Aorta (tissue), 5 donors: Measurements from ENCODE around the gene VCPKMT. TPM values are rescaled to one million over a fixed set of nuclear protein-coding genes. Genes with fewer than 3 reads are reported as not detected.

Experiments
- ATAC-seq: fragments of 200-7000 bp; cut with Tn5 transposase; one replicate; pipeline ENCODE4 v1.9.1; 2022; ENCODE audit warnings: moderate library complexity; ENCODE audit not compliant: low FRiP score
- DNase-seq, 2 donors: peaks; one replicate each; pipeline ENCODE4 v3.0.0-alpha.2; 2020
- H3K27ac ChIP-seq, 2 donors: one replicate each; pipeline ENCODE4 v1.5.1; 2013; ENCODE audit warnings: low read length in 2 of 2, mild to moderate bottlenecking in 2 of 2, moderate library complexity in 2 of 2, control low read depth in 1 of 2, inconsistent platforms in 1 of 2, low read depth in 1 of 2
- H3K27me3 ChIP-seq, 2 donors: one replicate each; pipeline ENCODE4 v1.6.1; 2013; ENCODE audit warnings: control low read depth in 1 of 2, low read length in 1 of 2, mild to moderate bottlenecking in 1 of 2, moderate library complexity in 1 of 2; ENCODE audit not compliant: insufficient read depth in 2 of 2, control insufficient read depth in 1 of 2
- H3K36me3 ChIP-seq, 2 donors: one replicate each; pipeline ENCODE4 v1.6.1; 2013; ENCODE audit warnings: control low read depth in 1 of 2, low read length in 1 of 2, mild to moderate bottlenecking in 1 of 2; ENCODE audit not compliant: insufficient read depth in 2 of 2, control insufficient read depth in 1 of 2
- H3K4me1 ChIP-seq, 2 donors: one replicate each; pipeline ENCODE4 v1.6.1; 2013; ENCODE audit warnings: low read length in 2 of 2, control low read depth in 1 of 2, mild to moderate bottlenecking in 1 of 2, moderate library complexity in 1 of 2; ENCODE audit not compliant: insufficient read depth in 2 of 2, control insufficient read depth in 1 of 2
- H3K4me3 ChIP-seq, 2 donors: one replicate each; pipeline ENCODE4 v1.5.1; 2013; ENCODE audit warnings: low read length in 2 of 2, control low read depth in 1 of 2, mild to moderate bottlenecking in 1 of 2
- H3K9me3 ChIP-seq: one replicate; pipeline ENCODE4 v1.6.1; 2013; ENCODE audit warnings: mild to moderate bottlenecking, low read length; ENCODE audit not compliant: control insufficient read depth
- WGBS, 2 donors: extraction: QIAGEN DNeasy Blood & Tissue Kit; methylation state at CpG; one replicate each; pipeline ENCODE4 v1.1.7; 2013; 5-methylcytosine and 5-hydroxymethylcytosine counted together
- intact Hi-C, 2 donors: fragments of 100-400 bp; cut with DNase I; formaldehyde crosslinking; loops; one replicate each; pipeline versions ENCODE4 v1.14.2 to v1.15.0; 2022
- polyA plus RNA-seq, 2 donors: library from polyadenylated mRNA; stranded (reverse); fragments of 200-250 nt; gene quantifications; one replicate each; pipeline ENCODE4 v1.2.3, GENCODE V29; 2013
- total RNA-seq, 2 donors: library from RNA; stranded (reverse); fragmentation: NEBNext Ultra II Directional; extraction: Animal tissue kit (Norgen Biotek cat#: 25700); gene quantifications; one replicate each; pipeline ENCODE4 v1.2.1, GENCODE V29; 2021
- donor health status: healthy with polysubstance abuse.
- donor health status: Bipolar disorder and iron deficiency.
- donor health status: DM: no; HTN: no; CAD: no.
- donor health status: DM: no; HTN: no; CAD: no.
- donor health status: DM: yes; HTN: yes; CAD: no.

VCPKMT gene
- total and polyA plus RNA-seq, 4 donors: 4.5 to 11.6 (median 8.8) TPM

DNA sequence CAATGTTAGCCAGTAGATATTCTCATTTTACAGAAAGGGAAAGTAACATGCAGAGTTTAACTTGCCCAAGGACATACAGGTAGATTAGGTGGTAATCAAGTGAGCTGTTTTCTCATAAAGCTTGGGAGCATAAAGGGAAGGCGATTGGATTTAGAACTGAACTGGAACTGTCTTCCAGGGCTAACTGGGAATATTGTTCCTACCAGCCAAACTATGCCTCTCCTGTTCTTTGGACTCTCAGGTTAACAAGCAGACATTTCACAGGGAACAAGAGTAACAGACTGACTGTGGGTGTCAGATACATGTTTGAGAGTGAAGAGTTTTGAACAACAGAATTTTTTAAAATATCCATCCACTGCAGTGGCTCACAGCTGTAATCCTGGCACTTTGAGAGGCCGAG is 15.6 kb downstream of the VCPKMT start:
- no peak overlapping the region for H3K4me3 ChIP-seq
- H3K27ac ChIP-seq: no peak overlapping the region
- ATAC-seq (no peak), DNase-seq (no peak)
- WGBS, 2 donors: 96% methylated on average over 2 of the region's 2 CpGs
- H3K27me3 ChIP-seq: no peaks in the 10 kb centered on the region
- H3K36me3 ChIP-seq: no peaks in the 10 kb centered on the region
- intact Hi-C loops: no loop called here
- no peaks in the 10 kb centered on the region for H3K9me3 ChIP-seq
- no peaks in the 10 kb centered on the region for H3K4me1 ChIP-seq

DNA sequence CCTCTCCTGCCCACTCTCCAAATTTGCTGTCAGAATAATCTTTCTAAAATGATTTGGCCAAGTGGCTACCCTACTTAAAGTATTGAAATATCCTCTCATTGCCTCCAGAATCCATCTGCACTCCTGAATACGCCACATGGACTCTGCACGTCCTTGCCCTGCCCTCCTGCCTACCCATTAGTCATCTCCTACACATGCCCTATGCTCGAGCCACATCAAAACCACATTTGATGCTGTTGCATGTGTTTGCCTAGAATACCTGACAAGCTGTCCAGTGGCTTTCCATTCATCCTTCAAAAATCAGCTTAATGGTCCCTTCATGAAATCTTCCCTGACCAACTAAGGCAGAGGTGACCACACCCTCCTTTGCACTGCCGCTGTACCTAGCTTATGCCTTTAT is 17.0 kb downstream of the VCPKMT start:
- DNase-seq (no peak), ATAC-seq (no peak)
- Histone ChIP-seq H3K27ac (no peak overlapping the region), H3K36me3 (no peaks in the 10 kb centered on the region), H3K4me3 (no peak overlapping the region), H3K27me3 (no peaks in the 10 kb centered on the region), H3K4me1 (no peaks in the 10 kb centered on the region), H3K9me3 (no peaks in the 10 kb centered on the region)
- intact Hi-C loops: no loop called here
- WGBS, 2 donors: 86 to 87% methylated on average over 4 of the region's 4 CpGs

- DNase-seq (no peak), ATAC-seq (no peak)
- no peaks in the 10 kb centered on the region for H3K9me3 ChIP-seq
- H3K4me1 ChIP-seq: no peaks in the 10 kb centered on the region
- H3K27ac ChIP-seq: no peak overlapping the region
- intact Hi-C loops: no loop called here
- no peaks in the 10 kb centered on the region for H3K27me3 ChIP-seq
- H3K4me3 ChIP-seq: no peak overlapping the region
- H3K36me3 ChIP-seq: no peaks in the 10 kb centered on the region
- WGBS, 2 donors: 75 to 76% methylated on average over 1 of the region's 1 CpG
Observed at GRCh38 chr14:50095895-50096294, 20.5 kb downstream of the VCPKMT start.

DNA sequence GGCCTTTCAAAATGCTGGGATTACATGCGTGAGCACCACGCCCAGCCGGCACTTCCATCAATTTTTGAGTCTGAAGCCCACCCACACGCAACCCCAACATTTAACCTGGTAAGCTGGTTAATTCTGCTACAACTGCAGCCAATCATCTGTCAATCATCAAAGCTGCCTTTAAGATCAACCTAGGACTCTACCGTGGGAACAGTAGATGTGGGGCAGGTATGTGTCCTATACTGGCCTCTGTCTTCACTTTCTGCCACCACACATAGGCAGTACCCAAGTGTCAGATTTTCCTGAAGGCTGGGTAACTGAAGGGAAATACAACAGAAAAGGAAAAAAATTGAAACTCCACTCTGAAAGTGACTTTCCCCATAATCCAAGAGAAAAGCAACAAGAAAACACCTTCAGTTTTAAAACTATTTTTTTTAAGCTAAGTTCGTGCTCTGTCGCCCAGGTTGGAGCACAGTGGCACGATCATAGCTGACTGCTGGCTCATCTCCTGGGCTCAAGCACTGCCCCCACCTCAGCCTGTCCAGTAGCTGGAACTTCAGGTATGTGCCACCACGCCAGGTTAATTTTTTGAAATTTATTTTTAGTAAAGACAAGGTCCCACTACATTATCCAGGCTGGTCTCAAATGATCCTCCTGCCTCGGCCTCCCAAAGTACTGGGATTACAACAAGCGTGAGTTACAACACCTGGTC is 22.2 kb downstream of the VCPKMT start:
- WGBS, 2 donors: 93 to 95% methylated on average over 11 of the region's 11 CpGs
- Histone ChIP-seq H3K9me3 (no peaks in the 10 kb centered on the region), H3K4me3 (no peak overlapping the region), H3K4me1 (no peaks in the 10 kb centered on the region), H3K27ac (no peak overlapping the region), H3K27me3 (no peaks in the 10 kb centered on the region), H3K36me3 (no peaks in the 10 kb centered on the region)
- DNase-seq (no peak), ATAC-seq (no peak)
- intact Hi-C loops: no loop called here

- H3K27me3 ChIP-seq: no peaks in the 10 kb centered on the region
- intact Hi-C loops: no loop called here
Observed at GRCh38 chr14:50093496-50093895, 22.9 kb downstream of the VCPKMT start.

DNA sequence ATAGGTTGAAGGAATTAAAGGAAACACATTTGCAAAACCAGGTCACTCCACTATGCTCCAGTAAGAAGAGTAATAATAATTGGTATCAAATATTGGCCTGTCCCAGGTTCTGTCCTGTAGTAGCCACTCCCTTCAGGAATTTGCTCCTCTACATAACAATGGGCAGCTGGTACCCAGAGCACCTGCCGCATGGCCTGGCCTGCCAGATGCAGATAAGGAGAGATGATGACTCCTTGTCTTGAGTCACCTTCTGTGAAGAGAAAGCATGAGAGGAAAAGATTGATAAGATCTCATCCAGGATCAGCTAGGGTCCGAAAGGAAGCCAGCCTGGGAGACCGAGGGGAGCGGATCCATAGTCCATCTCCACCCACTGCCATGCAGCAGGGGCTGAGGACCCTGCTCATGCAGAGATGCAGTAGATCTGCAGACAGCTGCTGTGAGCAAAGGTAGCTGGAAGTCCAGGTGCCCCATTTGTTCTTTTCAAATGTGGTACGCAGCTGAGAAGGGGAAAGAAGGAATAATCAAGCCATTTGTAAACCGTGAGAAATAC is 24.3 kb downstream of the VCPKMT start:
- DNase-seq: no peak
- WGBS, 2 donors: 91 to 92% methylated on average over 6 of the region's 6 CpGs
- Histone ChIP-seq H3K27ac (no peak overlapping the region), H3K9me3 (no peaks in the 10 kb centered on the region), H3K4me3 (no peak overlapping the region), H3K4me1 (no peaks in the 10 kb centered on the region), H3K27me3 (no peaks in the 10 kb centered on the region), H3K36me3 (peaks cover 0 to 2% of the 10 kb centered on the region in 2 donors)
- intact Hi-C loops: no loop called here
- no peak for ATAC-seq

More at GRCh38 chr14:50093496-50093895, 22.9 kb downstream of the VCPKMT start:
- Histone ChIP-seq H3K36me3 (peaks cover 0 to 2% of the 10 kb centered on the region in 2 donors), H3K27ac (no peak overlapping the region), H3K9me3 (no peaks in the 10 kb centered on the region), H3K4me1 (no peaks in the 10 kb centered on the region), H3K4me3 (no peak overlapping the region)
- 61 to 65% methylated on average over 2 of the region's 2 CpGs for WGBS, 2 donors
- DNase-seq: no peak
- no peak for ATAC-seq

- H3K9me3 ChIP-seq: no peaks in the 10 kb centered on the region
- DNase-seq: no peak
- H3K27ac ChIP-seq: no peak overlapping the region
- no peaks in the 10 kb centered on the region for H3K27me3 ChIP-seq
- ATAC-seq: no peak
- peaks cover 0 to 2% of the 10 kb centered on the region in 2 donors for H3K36me3 ChIP-seq
- H3K4me1 ChIP-seq: no peaks in the 10 kb centered on the region
- intact Hi-C loops: no loop called here
- H3K4me3 ChIP-seq: no peak overlapping the region
- 83 to 85% methylated on average over 7 of the region's 7 CpGs for WGBS, 2 donors
Observed at GRCh38 chr14:50091240-50091913, 25.0 kb downstream of the VCPKMT start.

GRCh38 chr14:50089208-50089607 is 27.2 kb downstream of the VCPKMT start:
- Histone ChIP-seq H3K4me3 (no peak overlapping the region), H3K4me1 (no peaks in the 10 kb centered on the region), H3K27me3 (no peaks in the 10 kb centered on the region), H3K27ac (no peak overlapping the region), H3K9me3 (no peaks in the 10 kb centered on the region), H3K36me3 (peaks cover 0 to 2% of the 10 kb centered on the region in 2 donors)
- no peak for ATAC-seq
- WGBS, 2 donors: 94 to 96% methylated on average over 5 of the region's 5 CpGs
- no peak for DNase-seq
- intact Hi-C loops: no loop called here

- peaks cover 0 to 2% of the 10 kb centered on the region in 2 donors for H3K36me3 ChIP-seq
- no peak overlapping the region for H3K4me3 ChIP-seq
- no peaks in the 10 kb centered on the region for H3K4me1 ChIP-seq
- H3K27me3 ChIP-seq: no peaks in the 10 kb centered on the region
- ATAC-seq: no peak
- no peak for DNase-seq
- WGBS, 2 donors: 79 to 87% methylated on average over 2 of the region's 2 CpGs
- H3K9me3 ChIP-seq: no peaks in the 10 kb centered on the region
- intact Hi-C loops: no loop called here
- H3K27ac ChIP-seq: no peak overlapping the region
Observed at GRCh38 chr14:50088731-50089130, 27.6 kb downstream of the VCPKMT start.
